GM18951 (cell line): ENCODE measurements around the gene PNLIPRP1.

ENCODE experiments used
- POLR2A ChIP-seq: IDR thresholded peaks from 4 replicates; pipeline ENCODE4 v1.6.1; 2011; ENCODE audit warnings: mild to moderate bottlenecking; ENCODE audit not compliant: insufficient read length, insufficient read depth; ENCODE audit errors: extremely low read depth
- in situ Hi-C: fragments of 300-500 bp; cut with MboI; formaldehyde crosslinking; loops from one replicate; pipeline ENCODE4 v1.12.0; 2022; ENCODE audit warnings: low sequenced_read_pairs, mixed read lengths, inconsistent platforms; ENCODE audit not compliant: unreplicated experiment

The PNLIPRP1 gene

GRCh38 chr10:116631871-116632295, 41.1 kb downstream of the PNLIPRP1 start:
- in situ Hi-C loops = no loop called here
- TF ChIP-seq POLR2A = no peak

GRCh38 chr10:116632596-116633215, 41.9 kb downstream of the PNLIPRP1 start:
- in situ Hi-C loops = no loop called here
- no peak for TF ChIP-seq POLR2A

- TF ChIP-seq POLR2A = no peak
- in situ Hi-C loops = no loop called here
Observed at GRCh38 chr10:116633216-116633600, 42.4 kb downstream of the PNLIPRP1 start.

GRCh38 chr10:116634126-116634975, 43.6 kb downstream of the PNLIPRP1 start:
- in situ Hi-C loops = no loop called here

GRCh38 chr10:116636385-116636784, 45.6 kb downstream of the PNLIPRP1 start:
- no peak for TF ChIP-seq POLR2A
- in situ Hi-C loops = no loop called here

More at GRCh38 chr10:116634126-116634975, 43.6 kb downstream of the PNLIPRP1 start:
- TF ChIP-seq POLR2A = no peak

GRCh38 chr10:116636976-116637375, 46.2 kb downstream of the PNLIPRP1 start:
- no peak for TF ChIP-seq POLR2A
- in situ Hi-C loops = no loop called here

GRCh38 chr10:116637830-116638229, 47.1 kb downstream of the PNLIPRP1 start:
- in situ Hi-C loops = no loop called here
- TF ChIP-seq POLR2A = no peak

- in situ Hi-C loops = no loop called here
- no peak for TF ChIP-seq POLR2A
Observed at GRCh38 chr10:116646502-116646901, 55.7 kb downstream of the PNLIPRP1 start.

- in situ Hi-C loops = no loop called here
- no peak for TF ChIP-seq POLR2A
Observed at GRCh38 chr10:116648903-116649302, 58.1 kb downstream of the PNLIPRP1 start.

GRCh38 chr10:116653885-116654284, 63.1 kb downstream of the PNLIPRP1 start:
- TF ChIP-seq POLR2A = no peak
- in situ Hi-C loops = no loop called here

- no peak for TF ChIP-seq POLR2A
- in situ Hi-C loops = no loop called here
Observed at GRCh38 chr10:116654816-116655215, 64.1 kb downstream of the PNLIPRP1 start.

GRCh38 chr10:116655568-116655967, 64.8 kb downstream of the PNLIPRP1 start:
- no peak for TF ChIP-seq POLR2A
- in situ Hi-C loops = no loop called here

- in situ Hi-C loops = no loop called here
- TF ChIP-seq POLR2A = no peak
Observed at GRCh38 chr10:116656044-116656443, 65.3 kb downstream of the PNLIPRP1 start.
